Skeletal muscle tissue (tissue), 5 donors: ENCODE measurements around the gene SPRR2G. TPM values are rescaled to one million over a fixed set of nuclear protein-coding genes. Genes with fewer than 3 reads are reported as not detected.
"Not testable (repeated sequence)": the region's sequence is repeated elsewhere in the genome, so short reads cannot be mapped to it uniquely, and the experiment has no call there.

Source experiments
- H3K27ac ChIP-seq: one replicate; pipeline ENCODE4 v1.7.0; 2013; ENCODE audit warnings: mild to moderate bottlenecking, low read depth, low read length, inconsistent platforms
- H3K27me3 ChIP-seq, 3 donors: one replicate each; pipeline ENCODE4 v1.7.0; 2013; ENCODE audit warnings: low read length in 3 of 3; ENCODE audit not compliant: control insufficient read depth in 3 of 3, insufficient read depth in 3 of 3
- H3K36me3 ChIP-seq, 3 donors: one replicate each; pipeline ENCODE4 v1.7.0; 2013; ENCODE audit warnings: low read length in 3 of 3; ENCODE audit not compliant: control insufficient read depth in 3 of 3, insufficient read depth in 3 of 3
- H3K4me1 ChIP-seq, 3 donors: one replicate each; pipeline ENCODE4 v1.7.0; 2013; ENCODE audit warnings: low read length in 3 of 3, mild to moderate bottlenecking in 3 of 3; ENCODE audit not compliant: control insufficient read depth in 3 of 3, insufficient read depth in 3 of 3
- H3K4me3 ChIP-seq, 3 donors: one replicate each; pipeline ENCODE4 v1.7.0; 2013; ENCODE audit warnings: low read length in 3 of 3
- H3K9ac ChIP-seq, 3 donors: one replicate each; pipeline ENCODE4 v1.7.0; 2013; ENCODE audit warnings: low read length in 3 of 3, mild to moderate bottlenecking in 3 of 3, moderate library complexity in 2 of 3, low read depth in 1 of 3
- H3K9me3 ChIP-seq, 3 donors: one replicate each; pipeline ENCODE4 v1.7.0; 2013; ENCODE audit warnings: low read length in 3 of 3; ENCODE audit not compliant: control insufficient read depth in 3 of 3
- small RNA-seq: library from RNA; depleted of rRNA; stranded (forward); fragments of <200 nt; gene quantifications from one replicate; pipeline ENCODE3, GENCODE V24; 2014
- total RNA-seq: library from RNA; depleted of rRNA; stranded (reverse); fragments of >200 nt; gene quantifications from one replicate; pipeline ENCODE4 v1.2.3, GENCODE V29; 2014
- donor health status: Osteomylitis.

SPRR2G gene
- total RNA-seq, 1 donor from 2014 or later, result not detected

- Histone ChIP-seq H3K9ac (no peak overlapping the region), H3K36me3 (no peaks in the 10 kb centered on the region)
Observed at GRCh38 chr1:153122831-153123421, 27.8 kb downstream of the SPRR2G start.

GRCh38 chr1:153120945-153121344 lies 29.7 kb downstream of the SPRR2G start:
- Histone ChIP-seq H3K9me3 (no peaks in the 10 kb centered on the region), H3K9ac (no peak overlapping the region), H3K4me1 (no peaks in the 10 kb centered on the region), H3K27ac (no peak overlapping the region), H3K36me3 (no peaks in the 10 kb centered on the region), H3K27me3 (no peaks in the 10 kb centered on the region), H3K4me3 (no peak overlapping the region)

More at GRCh38 chr1:153122831-153123421, 27.8 kb downstream of the SPRR2G start:
- no peaks in the 10 kb centered on the region for H3K9me3 ChIP-seq
- H3K4me1 ChIP-seq, result no peaks in the 10 kb centered on the region
- H3K4me3 ChIP-seq, result no peak overlapping the region
- H3K27ac ChIP-seq, result no peak overlapping the region
- no peaks in the 10 kb centered on the region for H3K27me3 ChIP-seq

GRCh38 chr1:153119491-153119971 lies 31.2 kb downstream of the SPRR2G start:
- Histone ChIP-seq H3K4me1 (no peaks in the 10 kb centered on the region), H3K9ac (no peak overlapping the region), H3K36me3 (no peaks in the 10 kb centered on the region), H3K9me3 (no peaks in the 10 kb centered on the region), H3K4me3 (no peak overlapping the region), H3K27me3 (no peaks in the 10 kb centered on the region), H3K27ac (no peak overlapping the region)

GRCh38 chr1:153115264-153115663 lies 35.4 kb downstream of the SPRR2G start:
- H3K36me3 ChIP-seq, H3K27me3 ChIP-seq, H3K4me1 ChIP-seq, H3K27ac ChIP-seq, H3K9ac ChIP-seq, H3K9me3 ChIP-seq, H3K4me3 ChIP-seq: not testable (repeated sequence)

GRCh38 chr1:153113416-153113815 lies 37.3 kb downstream of the SPRR2G start, which contains the start of gene SPRR2F:
Gene SPRR2F (minus strand): TSS chr1:153113516. CDS start chr1:153112733, 783 bp downstream.
- H3K36me3 ChIP-seq, result no peaks in the 10 kb centered on the region
- H3K27me3 ChIP-seq, result no peaks in the 10 kb centered on the region
- no peak within 1 kb of the TSS for H3K4me3 ChIP-seq
- H3K9ac ChIP-seq, result no peak within 1 kb of the TSS
- H3K27ac ChIP-seq, result no peak within 1 kb of the TSS
- no peaks in the 10 kb centered on the region for H3K9me3 ChIP-seq
- no peaks in the 10 kb centered on the region for H3K4me1 ChIP-seq

- not testable (repeated sequence) for H3K9ac ChIP-seq
Observed at GRCh38 chr1:153112454-153112853, 38.2 kb downstream of the SPRR2G start.

GRCh38 chr1:153100245-153100644 lies 50.4 kb downstream of the SPRR2G start:
- Histone ChIP-seq H3K9me3 (peaks cover 0 to 2% (median 0%) of the 10 kb centered on the region in 3 donors), H3K36me3 (no peaks in the 10 kb centered on the region)

More at GRCh38 chr1:153112454-153112853, 38.2 kb downstream of the SPRR2G start:
- H3K4me1 ChIP-seq, H3K4me3 ChIP-seq, H3K9me3 ChIP-seq, H3K27ac ChIP-seq, H3K36me3 ChIP-seq, H3K27me3 ChIP-seq: not testable (repeated sequence)

More at GRCh38 chr1:153100245-153100644, 50.4 kb downstream of the SPRR2G start:
- Histone ChIP-seq H3K4me1 (no peaks in the 10 kb centered on the region), H3K9ac (no peak overlapping the region), H3K4me3 (no peak overlapping the region), H3K27me3 (no peaks in the 10 kb centered on the region), H3K27ac (no peak overlapping the region)

Small RNA genes within 50 kb of the gene (small RNA-seq; reads per million reads assigned to genes)
- not detected for gene SPRR2C

Other genes with a start within 250 kb of the SPRR2G start
- gene IVL, start 242.3 kb downstream of the SPRR2G start, total RNA-seq, result not detected
- not detected for gene SPRR5, start 203.7 kb downstream of the SPRR2G start, total RNA-seq
- not detected for gene SPRR4, start 180.2 kb downstream of the SPRR2G start, total RNA-seq
- not detected for gene SPRR1A, start 166.8 kb downstream of the SPRR2G start, total RNA-seq
- not detected for gene SPRR3, start 149.1 kb downstream of the SPRR2G start, total RNA-seq
- gene SPRR1B, start 119.7 kb downstream of the SPRR2G start, total RNA-seq, result not detected
- not detected for gene SPRR2D, start 109.8 kb downstream of the SPRR2G start, total RNA-seq
- not detected for gene SPRR2A, start 93.4 kb downstream of the SPRR2G start, total RNA-seq
- gene SPRR2B, start 79.3 kb downstream of the SPRR2G start, total RNA-seq, result not detected
- gene SPRR2E, start 56.4 kb downstream of the SPRR2G start, total RNA-seq, result not detected
- gene SPRR2F, start 37.4 kb downstream of the SPRR2G start, total RNA-seq, result not detected
- not detected for gene LELP1, start 52.5 kb upstream of the SPRR2G start, total RNA-seq
- gene PRR9, start 66.7 kb upstream of the SPRR2G start, total RNA-seq, result not detected
- gene LORICRIN, start 108.8 kb upstream of the SPRR2G start, total RNA-seq, result not detected
- gene PGLYRP3, start 162.1 kb upstream of the SPRR2G start, total RNA-seq, result not detected
- gene PGLYRP4, start 198.0 kb upstream of the SPRR2G start, total RNA-seq, result not detected
- gene S100A9, start 207.0 kb upstream of the SPRR2G start, total RNA-seq, result 218 TPM
- 23.0 TPM for gene S100A12, start 224.7 kb upstream of the SPRR2G start, total RNA-seq
- 67.3 TPM for gene S100A8, start 240.2 kb upstream of the SPRR2G start, total RNA-seq